Kidney epithelial cell (primary cell): ENCODE results near the gene G3BP1. TPM values are rescaled to one million over a fixed set of nuclear protein-coding genes. Genes with fewer than 3 reads are reported as not detected.
"Not testable (repeated sequence)": the region's sequence is repeated elsewhere in the genome, so short reads cannot be mapped to it uniquely, and the experiment has no call there.

Source experiments
- DNase-seq: peaks from one replicate; pipeline ENCODE4 v3.0.0-alpha.2; 2010; ENCODE audit warnings: low read depth
- H3K27me3 ChIP-seq: 2 replicates; pipeline ENCODE4 v1.6.0; 2011; ENCODE audit warnings: low read length; ENCODE audit not compliant: control insufficient read depth, insufficient read depth
- H3K36me3 ChIP-seq: 2 replicates; pipeline ENCODE4 v1.5.1; 2011; ENCODE audit warnings: low read length; ENCODE audit not compliant: control insufficient read depth, insufficient read depth
- H3K4me3 ChIP-seq: 2 replicates; pipeline ENCODE4 v1.5.1; 2011; ENCODE audit warnings: low read depth, mild to moderate bottlenecking, control low read depth, low read length
- CTCF ChIP-seq: IDR thresholded peaks from 2 replicates; pipeline ENCODE4 v1.5.1; 2011; ENCODE audit warnings: mild to moderate bottlenecking, moderate library complexity, low read length, control low read depth, inconsistent platforms; ENCODE audit not compliant: insufficient read depth, poor library complexity, severe bottlenecking
- total RNA-seq: library from RNA; depleted of rRNA; stranded (reverse); fragments of >200 nt; gene quantifications from 2 replicates; pipeline ENCODE4 v1.2.3, GENCODE V29; 2015

The G3BP1 gene
- 134 and 154 TPM in 2 replicates for total RNA-seq

DNA sequence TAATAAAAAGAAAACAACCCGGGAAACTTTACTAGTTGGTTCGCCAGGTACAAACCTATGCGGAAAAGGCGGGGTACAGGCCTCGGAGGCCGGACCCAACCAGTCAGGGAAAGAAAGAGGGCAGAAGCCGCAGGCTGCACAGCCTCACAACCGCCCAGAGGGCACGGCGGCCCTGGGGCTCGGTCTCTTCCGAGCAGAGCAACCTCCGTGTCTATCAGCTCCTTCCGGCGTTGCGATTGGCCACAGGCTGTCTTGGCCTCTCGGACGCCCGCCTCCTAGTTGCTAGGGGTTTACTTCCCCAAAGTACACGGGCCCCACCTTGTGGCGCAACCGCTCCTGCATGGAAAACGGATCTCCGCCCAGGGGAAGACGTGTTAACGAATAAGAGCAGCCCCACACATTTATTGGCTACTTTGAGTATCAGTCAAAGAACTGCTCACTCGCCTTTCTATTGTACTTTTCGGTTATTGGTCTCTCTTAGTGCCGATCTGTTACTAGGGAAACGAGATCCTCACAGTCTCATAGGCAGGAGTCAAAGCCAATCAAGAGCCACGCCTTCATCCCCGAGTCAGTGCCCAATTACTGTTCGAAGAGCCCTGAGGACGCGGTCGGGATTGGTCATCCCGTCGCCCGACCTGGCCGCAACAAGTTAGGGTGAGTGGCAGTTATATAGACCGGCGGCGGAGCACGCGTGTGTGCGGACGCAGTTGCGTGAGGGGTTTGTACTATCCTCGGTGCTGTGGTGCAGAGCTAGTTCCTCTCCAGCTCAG, at the start of gene G3BP1:
TSS of gene G3BP1 (plus strand) at position 696 of the 770 bp plus-strand sequence. CDS start 14,667 bp downstream, outside the sequence.
- no peaks in the 10 kb centered on the region for H3K36me3 ChIP-seq
- TF ChIP-seq CTCF = peak; percentile 65
- no peaks in the 10 kb centered on the region for H3K27me3 ChIP-seq
- DNase-seq = peak; percentile 100
- peak within 1 kb of the TSS; percentile 90 for H3K4me3 ChIP-seq

- H3K36me3 ChIP-seq = no peaks in the 10 kb centered on the region
- no peak for TF ChIP-seq CTCF
- H3K4me3 ChIP-seq = no peak overlapping the region
- no peak for DNase-seq
- no peaks in the 10 kb centered on the region for H3K27me3 ChIP-seq
These were observed 49.2 kb upstream of the G3BP1 start for GRCh38 chr5:151722546-151722945.

DNA sequence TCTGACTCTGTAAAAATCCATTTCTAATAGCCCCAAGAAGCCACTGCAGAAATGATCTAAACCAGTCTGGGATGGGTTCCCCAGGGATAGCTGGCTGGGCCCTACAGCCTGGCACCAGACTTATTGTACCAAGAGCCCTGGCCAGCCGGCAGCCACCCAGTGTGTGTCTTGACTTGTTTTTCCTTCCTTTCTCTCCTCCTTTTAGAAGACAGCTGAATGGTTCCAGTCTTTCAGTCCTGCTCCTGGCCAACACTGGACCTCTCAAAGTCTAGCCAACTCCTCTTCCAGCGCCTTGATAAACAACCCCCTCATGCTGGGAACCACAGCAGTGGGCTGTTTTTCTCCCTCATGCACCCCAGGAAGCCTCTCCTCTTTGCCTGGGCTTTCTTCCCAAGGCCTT, 47.4 kb upstream of the G3BP1 start:
- no peak for DNase-seq
- no peaks in the 10 kb centered on the region for H3K36me3 ChIP-seq
- no peak for TF ChIP-seq CTCF

DNA sequence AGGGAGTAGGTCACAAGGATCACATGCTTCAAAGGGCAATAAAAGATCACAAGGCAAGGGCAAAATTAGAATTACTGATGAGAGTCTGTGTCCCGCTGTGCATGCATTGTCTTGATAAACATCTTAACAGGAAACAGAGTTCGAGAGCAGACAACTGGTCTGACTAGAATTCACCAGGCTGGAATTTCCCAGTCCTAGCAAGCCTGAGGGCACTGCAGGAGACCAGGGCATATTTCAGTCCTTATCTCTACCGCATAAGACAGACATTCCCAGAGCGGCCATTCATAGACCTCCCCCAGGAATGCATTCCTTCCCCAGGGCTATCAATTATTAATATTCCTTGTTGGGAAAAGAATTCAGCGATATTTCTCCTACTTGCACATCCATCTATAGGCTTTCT, 42.2 kb upstream of the G3BP1 start:
- H3K27me3 ChIP-seq, DNase-seq, H3K36me3 ChIP-seq, H3K4me3 ChIP-seq: not testable (repeated sequence)

More for the DNA sequence above, 47.4 kb upstream of the G3BP1 start:
- H3K4me3 ChIP-seq = no peak overlapping the region
- no peaks in the 10 kb centered on the region for H3K27me3 ChIP-seq

- Histone ChIP-seq H3K27me3 (no peaks in the 10 kb centered on the region), H3K36me3 (no peaks in the 10 kb centered on the region), H3K4me3 (no peak overlapping the region)
- TF ChIP-seq CTCF = no peak
- DNase-seq = no peak
These were observed 41.4 kb upstream of the G3BP1 start for GRCh38 chr5:151730381-151730780.

DNA sequence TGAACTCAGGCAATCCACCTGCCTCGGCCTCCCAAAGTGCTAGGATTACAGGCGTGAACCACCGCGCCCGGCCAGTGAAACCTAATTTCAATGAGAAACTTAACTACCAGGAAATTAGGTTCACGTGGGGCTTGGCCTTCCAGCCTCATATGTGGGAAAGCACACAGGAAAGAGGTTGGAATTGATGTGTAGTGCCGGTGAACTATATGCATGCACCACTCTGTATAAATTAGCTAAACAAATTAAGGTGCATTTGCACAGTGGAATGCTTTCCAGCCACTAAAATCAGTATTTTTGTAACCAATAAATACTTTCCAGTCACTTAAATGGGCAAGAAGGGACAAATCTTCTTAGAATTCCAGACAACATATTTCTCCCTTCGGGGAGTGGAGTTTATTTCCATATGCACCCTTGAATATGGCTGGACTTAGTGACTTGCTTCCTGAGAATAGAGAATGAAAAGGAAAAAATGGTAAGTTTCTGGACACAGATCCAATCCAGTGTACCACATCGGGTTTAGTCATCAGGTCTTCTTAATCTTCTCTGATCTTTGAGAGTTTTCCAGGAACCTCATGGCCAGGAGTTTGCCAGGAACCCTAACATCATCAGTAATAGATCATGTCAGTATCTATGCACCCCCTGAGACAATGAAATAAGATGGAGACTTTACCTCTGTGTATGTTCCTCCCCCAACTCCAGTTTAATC, 38.2 kb upstream of the G3BP1 start:
- Histone ChIP-seq H3K4me3 (no peak overlapping the region), H3K36me3 (no peaks in the 10 kb centered on the region), H3K27me3 (no peaks in the 10 kb centered on the region)
- DNase-seq = no peak
- no peak for TF ChIP-seq CTCF
